ENCODE results near the gene TOP2A.
"Not testable (repeated sequence)": the region's sequence is repeated elsewhere in the genome, so short reads cannot be mapped to it uniquely, and the experiment has no call there.

- TF ChIP-seq EZH2 (IDR thresholded peaks at IDR 0.05); POLR2AphosphoS5 (IDR thresholded peaks at IDR 0.05; ENCODE audit: borderline replicate concordance, low read depth, low read length); FOXP2 (optimal IDR thresholded peaks at IDR 0.05; ENCODE audit: control extremely low read depth, extremely low read length, insufficient read depth): not testable (repeated sequence)
These were observed 3.4 kb downstream of the TOP2A start for GRCh38 chr17:40414312-40414711.
